Mammary epithelial cell (primary cell): ENCODE measurements around the gene AQP2.

Experiments used
- CTCF ChIP-seq, 2 donors: IDR thresholded peaks in 1 of 2; conservative IDR thresholded peaks in 1 of 2; 2 replicates each; pipeline ENCODE4 v1.5.1; 2011 to 2012; ENCODE audit warnings: inconsistent platforms in 2 of 2, low read length in 2 of 2, mild to moderate bottlenecking in 2 of 2, control low read depth in 1 of 2, low read depth in 1 of 2; ENCODE audit not compliant: insufficient read depth in 1 of 2; ENCODE audit errors: extremely low read depth in 1 of 2
- EZH2 ChIP-seq: IDR thresholded peaks from 2 replicates; pipeline ENCODE4 v1.6.1; 2012; ENCODE audit warnings: low read length, inconsistent platforms, borderline replicate concordance

GRCh38 chr12:49929581-49929980, 21.0 kb upstream of the AQP2 start:
- TF ChIP-seq CTCF (conservative IDR thresholded peaks at IDR 0.05 in 1 of 2, IDR thresholded peaks at IDR 0.05 in 1 of 2; ENCODE audit: extremely low read depth in 1 of 2, insufficient read depth in 1 of 2, low read depth in 1 of 2, low read length in 2 of 2): no peak
- TF ChIP-seq EZH2: no peak
